NCI-H1930 (cell line): Measurements from ENCODE around the gene GBGT1.
A peak's percentile ranks its signal among the peaks of the same experiment; 100 is the strongest.
"Not testable (repeated sequence)": the region's sequence is repeated elsewhere in the genome, so short reads cannot be mapped to it uniquely, and the experiment has no call there.

ENCODE experiments used
- DNase-seq, 2 experiments: peaks; one replicate each; lab custom pipeline; 2025; lab: John Stamatoyannopoulos, UW

Gene GBGT1

DNA sequence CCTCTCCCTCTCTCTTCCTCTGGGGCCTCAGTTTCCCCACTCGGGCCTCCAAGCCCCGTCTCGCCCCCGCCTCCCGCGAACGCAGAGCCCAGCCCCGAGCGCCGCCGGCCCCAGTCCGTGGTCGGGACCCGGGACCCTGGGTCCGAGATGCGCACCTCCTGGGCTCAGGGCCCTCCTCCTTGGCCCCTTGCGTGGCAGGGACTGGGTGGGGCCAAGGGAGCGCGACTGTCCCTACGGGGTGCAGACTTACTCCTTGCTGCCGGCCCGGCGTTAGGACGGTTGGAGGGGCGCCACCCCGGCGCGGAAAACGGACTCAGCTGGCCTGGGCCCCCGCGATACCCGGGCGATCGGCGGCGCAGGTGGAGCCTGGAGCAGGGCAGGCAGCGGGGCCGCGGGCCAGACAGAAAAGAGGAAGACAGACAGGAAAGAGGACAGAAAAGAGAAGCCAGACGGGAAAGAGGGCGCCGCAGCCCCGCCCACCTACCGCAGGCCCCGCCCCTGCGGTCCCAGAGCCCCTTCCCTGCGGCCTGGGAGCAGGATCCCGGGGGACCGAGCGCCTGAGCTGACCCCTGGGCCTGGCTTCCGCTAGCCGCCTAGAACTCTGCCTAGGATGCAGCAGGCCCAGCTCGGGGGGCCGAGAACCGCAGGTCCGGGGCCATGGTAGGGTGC, at the start of gene GBGT1:
TSS of gene GBGT1 (minus strand) at position 411 of the 669 bp plus-strand sequence. CDS start 1,502 bp downstream, outside the sequence.
- DNase-seq: no peak

DNA sequence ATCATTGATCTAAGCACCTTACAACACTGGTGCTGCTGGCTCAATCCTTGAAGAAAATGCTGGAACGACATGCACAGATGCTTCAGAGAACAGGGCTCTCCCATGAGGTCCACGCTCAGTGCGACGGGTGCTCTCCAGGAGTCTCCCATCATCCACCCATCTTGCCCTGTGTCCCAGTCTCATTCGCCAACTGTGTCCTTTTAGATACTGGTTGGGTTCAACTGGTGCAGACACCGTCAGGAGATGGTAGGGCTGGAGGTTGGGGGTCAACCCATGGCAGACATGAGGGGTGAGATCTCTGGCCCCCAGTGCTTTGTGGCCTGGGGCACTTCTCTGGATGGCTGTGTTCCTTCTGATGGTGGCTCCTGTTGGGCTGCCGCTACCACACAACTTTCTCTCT, 46.9 kb upstream of the GBGT1 start:
- no peak for DNase-seq

DNA sequence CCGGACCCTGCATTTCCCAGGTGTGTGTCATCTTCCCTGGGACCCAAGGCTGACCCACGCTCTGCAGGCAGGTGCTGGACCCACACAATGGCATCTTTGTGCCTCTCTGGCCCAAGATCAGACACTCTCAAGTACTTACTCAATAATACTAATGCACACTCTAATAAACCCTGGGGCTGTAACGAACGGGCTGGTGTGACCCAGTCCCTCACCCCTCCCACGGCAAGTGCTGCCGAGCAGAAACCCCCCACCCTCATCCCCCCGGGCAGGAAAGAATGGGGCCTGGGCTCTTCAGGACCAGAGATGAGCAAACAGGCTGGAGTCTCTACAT, 46.5 kb upstream of the GBGT1 start:
- no peak for DNase-seq

DNA sequence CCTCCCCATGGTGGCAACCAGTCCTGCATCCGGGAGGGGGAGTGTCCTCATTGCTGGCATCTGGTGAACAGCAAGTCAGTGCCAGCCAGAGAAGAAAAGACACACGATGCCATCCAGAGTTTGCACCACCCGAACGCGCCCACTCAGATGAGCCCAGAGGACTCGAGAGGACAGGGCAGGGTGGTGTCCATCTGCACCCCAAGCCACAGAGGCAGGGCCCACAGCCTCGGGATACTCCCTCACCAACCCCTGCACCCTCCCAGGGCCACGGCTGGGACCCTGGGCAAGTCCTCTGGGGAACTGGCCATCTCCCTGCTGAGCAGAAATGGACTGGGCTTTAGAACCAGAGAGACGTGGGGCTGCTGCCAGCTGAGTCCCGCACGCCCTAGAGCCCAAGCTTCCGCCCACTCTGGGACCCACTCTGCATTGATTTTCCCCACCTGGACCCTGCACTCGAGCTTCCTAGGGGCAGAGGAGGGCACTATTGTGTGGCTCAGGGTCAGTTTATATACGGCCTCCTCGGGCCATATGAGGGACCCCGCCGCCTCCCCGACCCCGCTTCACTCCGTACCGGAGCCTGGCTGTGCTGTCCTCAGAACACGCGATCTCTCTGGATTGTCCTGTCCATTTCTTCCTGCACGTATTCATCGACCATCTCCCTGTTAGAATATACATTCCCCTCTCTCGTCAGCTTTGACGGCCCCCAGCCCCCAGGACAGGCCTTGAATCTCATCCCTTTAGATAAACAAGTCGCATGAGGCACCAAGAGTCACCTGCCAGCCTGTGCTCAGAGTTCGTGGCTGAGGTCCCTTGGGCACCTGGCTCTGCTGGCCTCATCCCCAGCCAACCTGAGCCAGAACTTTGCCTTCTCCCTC, 45.9 kb upstream of the GBGT1 start:
- DNase-seq: not testable (repeated sequence)

DNA sequence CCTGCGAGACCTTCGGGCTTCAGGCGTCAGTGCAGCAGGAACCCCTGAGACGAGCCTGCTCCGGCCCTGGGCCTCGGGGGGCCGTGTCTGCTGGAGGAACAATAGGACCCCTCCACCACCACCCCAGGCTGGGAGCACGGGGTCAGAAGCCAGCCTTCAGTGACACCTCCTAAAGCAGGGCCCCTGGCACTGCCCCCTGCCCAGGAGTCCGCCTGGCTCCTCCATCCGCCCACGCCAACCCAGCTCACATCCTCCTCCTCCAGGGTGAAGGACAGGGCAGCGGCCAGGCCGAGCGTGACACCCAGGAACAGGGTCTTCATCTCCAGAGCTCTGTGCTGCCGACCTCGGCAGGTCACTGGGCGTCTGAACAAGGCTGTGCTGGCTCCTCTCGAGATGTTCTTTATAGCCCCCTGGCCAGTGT, 45.2 kb upstream of the GBGT1 start, which contains the start of gene OBP2B:
TSS of gene OBP2B (minus strand) at position 371 of the 421 bp plus-strand sequence. CDS start at position 320, 51 bp downstream.
- not testable (repeated sequence) for DNase-seq

DNA sequence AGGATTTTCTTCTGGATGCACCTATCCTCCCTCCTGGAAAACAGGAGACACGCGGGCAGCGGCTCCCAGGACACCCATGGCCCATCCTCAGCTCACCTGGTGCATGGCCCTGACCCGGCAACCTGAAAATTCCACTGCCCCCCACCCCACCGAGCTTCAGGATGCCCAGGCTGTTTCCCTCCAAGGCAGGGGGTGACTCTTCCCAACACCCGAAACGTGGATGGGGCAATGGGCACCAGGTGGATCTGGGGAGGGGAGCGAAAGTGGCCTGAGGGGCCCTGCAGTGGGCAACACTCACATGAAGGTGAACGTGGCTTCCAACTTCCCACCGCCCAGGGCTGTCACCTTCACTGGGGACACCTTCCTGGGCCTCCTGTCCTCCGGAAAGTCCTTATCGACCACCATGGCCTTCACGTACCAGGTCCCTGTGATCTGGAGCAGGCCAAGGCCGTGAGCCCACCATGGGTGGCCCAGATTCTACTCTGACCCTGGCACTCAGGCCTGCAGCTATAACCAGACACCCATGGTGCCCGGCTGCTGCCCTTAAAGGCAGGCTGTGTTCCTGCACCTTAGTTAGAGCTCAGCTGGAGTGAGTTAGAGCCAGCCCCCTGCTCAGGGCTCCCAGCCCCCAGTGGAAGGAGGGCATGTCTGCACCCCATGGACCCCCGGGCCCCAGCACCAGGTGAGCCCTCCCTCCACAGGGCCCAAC, 44.6 kb upstream of the GBGT1 start:
- not testable (repeated sequence) for DNase-seq

DNA sequence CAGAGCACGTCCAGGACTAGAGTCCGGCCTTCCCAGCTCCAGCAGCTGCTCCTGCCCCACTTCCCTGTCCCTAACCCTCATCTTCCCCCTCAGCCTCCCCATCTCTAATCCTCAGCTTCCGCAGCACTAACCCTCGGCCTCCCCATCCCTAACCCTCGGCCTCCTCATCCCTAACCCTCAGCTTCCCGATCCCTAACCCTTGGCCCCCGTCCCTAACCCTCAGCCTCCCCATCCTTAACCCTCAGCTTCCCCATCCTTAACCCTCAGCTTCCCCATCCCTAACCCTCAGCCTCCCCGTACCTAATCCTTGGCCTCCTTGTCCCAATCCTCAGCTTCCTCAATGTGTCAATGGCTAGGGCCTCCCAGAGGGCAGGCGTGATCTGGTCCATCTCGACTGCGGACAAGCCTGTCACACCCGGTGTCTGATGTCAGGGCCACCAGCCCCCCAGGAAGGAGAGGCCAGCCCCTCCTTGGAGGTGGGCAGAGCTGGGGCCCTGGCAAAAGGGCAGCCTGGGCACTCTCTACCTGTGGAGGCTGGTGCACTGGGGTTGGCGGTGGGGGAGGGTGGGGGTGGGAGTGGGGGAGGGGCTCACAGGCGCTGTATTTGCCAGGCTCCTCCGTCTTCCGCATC, 43.9 kb upstream of the GBGT1 start:
- no peak for DNase-seq

DNA sequence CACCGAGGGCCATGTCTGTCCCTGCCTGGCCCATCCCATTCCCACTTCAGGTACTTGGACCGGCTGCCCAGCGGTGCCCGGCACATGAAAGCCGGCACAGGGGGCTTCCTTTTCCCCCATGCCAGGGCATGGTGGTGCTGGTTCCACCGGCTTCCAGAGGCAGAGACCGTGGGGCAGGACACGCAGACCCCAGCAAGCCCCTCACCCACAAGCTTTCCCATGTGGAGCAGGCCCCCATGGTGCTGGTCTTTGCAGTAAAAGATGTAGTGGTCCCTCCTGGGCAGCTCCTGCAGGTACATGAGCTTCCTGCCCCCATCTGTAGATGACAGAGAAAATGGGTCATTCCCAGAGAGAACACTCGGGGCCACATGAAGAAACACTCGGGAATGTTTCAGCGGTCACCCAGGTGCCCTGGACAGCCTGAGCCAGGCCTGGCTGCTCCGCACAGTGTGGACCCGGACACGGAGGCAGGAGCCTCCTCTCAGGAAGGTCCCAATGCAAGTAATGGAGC, 43.4 kb upstream of the GBGT1 start:
- no peak for DNase-seq

DNA sequence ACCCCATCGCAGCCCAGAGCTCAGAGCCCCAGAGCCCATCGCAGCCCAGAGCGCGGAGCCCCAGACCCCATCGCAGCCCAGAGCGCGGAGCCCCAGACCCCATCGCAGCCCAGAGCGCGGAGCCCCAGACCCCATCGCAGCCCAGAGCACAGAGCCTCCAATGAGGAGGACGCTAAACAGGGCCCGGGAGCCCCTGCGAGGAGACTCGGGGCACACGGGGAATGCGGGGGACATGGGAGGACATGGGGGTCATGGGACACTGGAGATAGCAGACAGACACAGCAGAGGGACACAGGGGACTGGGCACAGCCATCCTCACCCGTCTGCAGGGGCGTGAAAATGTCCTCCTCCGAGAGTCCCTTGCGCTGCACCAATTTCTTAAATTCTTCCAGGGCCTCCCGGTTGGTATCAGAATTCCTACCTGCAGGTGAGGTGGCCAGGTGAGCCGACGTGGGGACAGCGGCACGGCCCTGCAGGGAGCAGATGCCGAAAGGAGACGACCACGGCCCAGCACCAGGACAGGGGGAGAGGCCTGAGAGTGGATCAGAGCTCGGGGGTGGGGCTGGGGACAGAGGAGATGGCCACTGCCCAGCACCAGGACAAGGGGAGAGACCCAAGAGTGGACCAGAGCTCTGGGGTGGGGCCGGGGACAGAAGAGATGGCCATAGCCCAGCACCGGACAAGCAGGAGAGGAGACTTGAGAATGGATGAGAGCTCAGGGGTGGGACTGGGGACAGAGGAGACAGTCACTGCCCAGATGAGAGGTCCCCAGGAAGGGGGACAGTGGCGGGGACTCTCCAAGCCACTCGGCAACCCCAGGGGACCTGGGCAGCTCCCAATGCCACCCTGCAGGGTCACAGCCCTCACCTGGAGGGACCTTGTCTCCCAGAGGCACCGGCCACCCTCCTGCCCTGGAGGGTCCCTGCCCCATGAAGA, 42.5 kb upstream of the GBGT1 start:
- no peak for DNase-seq

DNA sequence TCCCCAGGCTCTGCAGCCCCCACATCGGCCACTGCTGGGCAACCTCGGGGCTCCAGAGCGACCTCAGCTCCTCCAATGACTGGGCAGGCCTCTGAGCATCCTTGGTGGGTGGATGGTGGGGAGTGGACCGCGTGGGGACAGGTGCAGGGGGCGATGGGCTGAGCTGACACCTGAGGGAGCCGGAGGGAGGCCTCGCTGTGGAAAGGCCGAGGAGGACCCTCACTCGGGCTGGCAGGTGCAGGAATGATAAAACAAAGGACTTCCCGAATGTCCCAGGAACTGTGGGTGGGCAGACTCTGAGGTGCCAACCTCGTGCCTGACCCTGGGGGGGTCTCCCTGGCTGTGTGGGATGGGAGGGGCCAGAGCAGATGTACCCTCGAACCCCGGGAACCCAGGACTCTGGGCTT, 41.8 kb upstream of the GBGT1 start:
- not testable (repeated sequence) for DNase-seq

DNA sequence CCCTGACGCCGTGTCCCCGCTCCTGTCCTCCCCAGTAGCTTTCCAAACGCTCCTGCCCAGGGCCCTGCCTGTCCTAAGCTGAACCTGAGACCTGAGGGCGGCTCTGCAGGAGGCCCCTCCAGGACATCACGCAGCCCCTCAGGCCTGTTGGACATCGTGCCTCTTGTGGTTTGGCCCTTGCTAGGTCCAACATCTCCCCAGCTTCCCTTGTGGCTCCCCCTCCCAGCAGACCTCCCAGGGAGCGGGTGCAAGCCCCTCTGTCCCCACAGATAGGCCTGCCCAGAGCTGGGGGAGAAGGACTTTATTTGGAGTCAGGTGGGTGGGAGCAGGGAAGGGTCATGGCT, 41.3 kb upstream of the GBGT1 start:
- no peak for DNase-seq

DNA sequence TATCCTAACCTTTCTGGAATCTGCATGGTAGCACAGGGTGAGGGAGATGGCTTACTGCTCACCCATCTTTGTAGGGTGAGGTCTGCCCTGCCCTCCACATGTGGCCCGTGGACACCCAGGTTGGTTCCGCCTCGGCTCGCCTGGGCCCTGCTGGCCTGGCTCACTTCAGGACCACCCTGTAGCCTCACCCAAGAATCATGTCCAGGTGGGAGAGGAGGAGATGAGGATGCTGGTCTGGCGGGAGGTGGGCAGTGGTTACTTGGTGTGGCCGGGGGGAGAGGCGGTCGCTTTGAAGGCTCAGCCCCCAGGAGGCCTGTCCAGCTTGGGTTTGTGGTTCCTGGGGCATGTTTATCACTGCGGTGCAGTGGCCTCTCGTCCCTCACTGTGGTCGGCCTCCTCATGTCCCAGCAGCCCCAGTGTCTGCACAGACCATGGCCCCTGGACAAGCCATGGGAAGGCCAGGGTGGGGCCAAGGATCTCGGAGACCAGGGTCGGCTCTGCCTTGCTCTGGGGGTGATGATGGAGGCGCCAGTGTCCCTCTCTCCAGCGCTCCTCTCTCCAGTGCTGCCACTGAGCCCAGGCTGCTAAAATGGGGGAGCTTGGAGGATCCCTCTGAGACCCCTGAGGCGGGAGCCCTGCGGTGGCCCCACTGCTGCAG, 40.8 kb upstream of the GBGT1 start:
- no peak for DNase-seq

DNA sequence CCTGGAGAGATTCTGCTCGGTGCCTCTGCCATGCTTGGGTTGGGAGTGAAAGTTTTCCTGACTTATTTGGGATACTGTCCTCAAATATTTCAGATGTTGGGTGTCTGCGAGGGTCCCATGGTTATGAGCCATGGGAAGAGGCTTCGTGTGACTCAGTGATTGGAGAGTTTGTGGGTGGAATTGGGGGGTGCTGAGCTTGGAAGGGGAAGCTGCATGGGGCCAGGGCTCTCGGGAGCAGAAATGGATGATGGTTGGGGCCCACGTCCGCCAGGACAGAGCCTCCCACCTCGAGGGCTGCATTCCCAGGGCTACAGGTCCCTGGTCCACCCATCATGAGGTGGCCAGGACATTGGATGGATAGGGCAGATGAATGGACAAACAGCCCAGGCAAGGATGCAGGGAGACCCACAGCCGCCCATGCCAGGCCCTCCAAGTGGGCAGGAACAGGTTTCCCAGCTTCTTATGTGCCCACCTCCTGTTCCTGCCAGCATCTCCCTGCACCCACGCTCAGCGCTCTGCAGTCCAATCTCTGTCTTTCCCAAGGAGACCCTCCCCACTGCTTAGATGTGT, 39.9 kb upstream of the GBGT1 start:
- DNase-seq: no peak

DNA sequence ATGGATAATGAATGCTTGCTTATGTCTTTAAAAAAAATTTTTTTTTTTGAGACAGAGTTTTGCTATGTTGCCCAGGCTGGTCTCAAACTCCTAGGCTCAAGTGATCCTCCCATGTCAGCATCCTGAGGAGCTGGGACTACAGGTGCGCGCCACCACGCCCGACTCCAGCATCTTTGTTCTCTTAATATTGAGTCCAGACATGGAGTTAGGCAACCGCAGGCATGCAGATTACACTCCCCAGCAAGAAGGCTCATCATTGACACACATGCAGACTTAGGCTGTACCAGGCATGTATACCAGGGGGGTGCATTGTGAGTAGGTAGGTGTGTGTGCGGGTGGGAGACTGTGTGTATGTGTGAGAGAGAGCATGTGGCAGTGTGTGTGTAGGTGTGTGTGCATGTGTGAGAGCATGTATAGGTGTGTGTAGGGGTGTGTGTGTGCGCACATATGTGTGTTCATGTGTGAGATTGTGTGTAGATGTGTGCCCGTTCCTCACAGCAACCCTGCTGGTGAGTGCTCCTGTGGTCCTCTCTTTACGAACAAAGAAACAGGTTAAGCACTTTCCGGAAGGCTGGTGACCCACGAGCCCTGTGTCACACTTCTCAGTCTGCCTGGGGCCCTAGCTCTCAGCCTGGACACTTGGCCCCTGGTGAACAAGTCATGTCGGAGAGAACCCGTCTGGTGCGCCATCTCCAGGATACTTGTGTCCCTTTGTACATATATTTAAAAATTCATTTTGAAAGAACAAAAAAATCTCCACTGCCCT, 39.2 kb upstream of the GBGT1 start:
- DNase-seq: no peak

DNA sequence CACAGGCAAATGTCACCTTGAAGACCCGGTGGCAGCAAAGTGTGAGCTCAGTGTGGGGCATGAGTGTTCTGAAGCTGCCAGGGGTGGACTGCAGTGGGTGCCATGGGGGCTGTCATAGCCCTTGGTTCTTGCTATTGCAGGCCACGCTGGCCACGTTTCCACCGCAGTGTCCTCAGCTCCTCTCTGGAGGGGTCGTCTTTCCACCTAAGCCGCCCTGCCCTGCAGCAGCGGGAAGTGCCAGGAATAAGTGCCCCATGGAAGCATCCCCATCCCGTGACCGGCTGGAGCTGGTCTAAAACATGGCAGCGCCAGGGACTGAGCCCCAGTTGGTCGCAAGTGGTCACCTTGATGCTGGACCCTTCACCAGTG, 38.4 kb upstream of the GBGT1 start:
- DNase-seq: no peak

DNA sequence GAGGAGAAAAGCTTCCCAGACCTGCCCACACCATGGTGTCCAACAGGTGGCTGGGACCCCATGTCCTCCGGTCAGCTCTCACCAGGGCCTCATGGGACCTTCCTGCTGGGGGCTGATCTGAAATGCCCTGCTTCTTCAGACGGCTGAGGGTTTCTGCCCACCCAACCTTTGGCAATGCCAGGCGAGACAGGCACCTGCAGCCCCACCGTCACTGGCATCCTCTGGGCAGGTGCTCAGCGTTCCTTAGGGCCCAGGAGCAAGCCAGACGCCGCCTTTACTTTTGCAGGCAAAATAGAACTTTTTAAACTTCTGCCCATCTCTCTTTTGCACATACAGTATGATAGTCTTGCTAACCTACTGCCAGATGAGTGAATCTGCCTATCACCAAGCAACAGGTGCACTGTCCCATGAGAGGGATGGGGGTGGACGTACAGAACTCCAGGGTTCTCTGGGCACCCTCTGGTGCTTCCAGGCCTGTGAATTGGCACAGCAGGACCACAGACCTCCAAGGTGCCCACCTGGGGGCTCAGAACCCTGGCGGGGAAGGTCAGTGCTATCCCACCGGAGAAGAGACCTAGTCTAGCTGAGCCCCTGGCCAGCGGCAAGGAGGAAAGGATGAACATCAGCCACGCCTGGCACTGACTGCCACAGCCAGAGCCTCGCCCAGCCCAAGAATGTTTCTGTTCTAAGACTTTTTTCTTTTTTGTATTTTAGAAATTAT, 37.9 kb upstream of the GBGT1 start:
- no peak for DNase-seq

DNA sequence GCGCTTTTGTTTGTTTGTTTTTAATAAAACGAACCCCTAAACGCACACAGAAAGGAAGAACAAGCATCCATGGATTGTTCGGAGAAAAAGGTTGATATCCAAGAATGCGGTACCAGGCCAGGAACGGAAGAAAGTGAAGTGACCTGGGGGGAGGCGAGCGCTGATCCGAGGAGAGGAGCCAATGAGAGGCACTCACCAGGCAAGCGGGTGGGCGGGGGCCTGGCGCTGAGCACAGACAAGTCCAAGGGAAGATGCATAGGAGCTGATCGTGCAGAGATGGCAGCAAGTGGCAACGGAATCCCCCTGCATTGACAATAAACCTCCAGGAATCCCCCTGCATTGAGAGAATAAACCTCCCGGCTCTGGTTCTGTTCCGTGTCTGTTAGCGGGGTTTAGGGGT, 36.9 kb upstream of the GBGT1 start:
- no peak for DNase-seq

DNA sequence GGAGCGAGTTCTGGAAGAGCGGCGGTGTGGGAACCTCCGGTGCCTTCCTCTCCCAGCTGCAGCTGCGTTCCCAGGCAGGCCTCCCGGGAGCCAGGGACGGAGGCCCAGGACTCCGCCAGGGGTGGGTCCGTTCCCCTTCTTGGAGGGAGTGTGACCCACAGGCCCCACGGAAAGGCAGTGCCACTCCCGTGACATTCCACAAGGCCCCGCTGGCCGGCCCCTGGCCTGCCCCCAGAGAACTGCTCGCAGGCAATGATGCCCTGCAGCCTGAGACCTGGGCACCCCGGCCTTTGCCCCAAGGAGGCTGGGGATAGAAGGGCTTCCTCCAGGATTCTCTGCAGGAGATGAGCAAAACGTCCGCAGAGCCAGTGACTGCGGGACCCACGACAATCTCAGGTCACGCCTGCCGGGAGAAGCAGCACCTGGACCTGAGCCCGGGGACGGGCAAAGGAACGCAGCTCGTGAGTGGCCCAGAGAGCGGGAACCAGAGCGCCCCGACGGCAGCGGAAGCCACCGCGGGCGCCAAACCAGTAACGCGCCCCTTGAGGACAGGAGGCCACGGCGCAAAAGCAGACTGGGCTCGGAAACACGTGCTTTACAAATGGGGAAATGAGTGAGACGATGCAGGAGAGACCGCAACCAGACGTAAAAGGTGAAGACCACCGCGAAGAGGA, 36.1 kb upstream of the GBGT1 start:
- peak; percentile 75 to 80 for DNase-seq
